ENCODE measurements around the gene STX1A. TPM values are rescaled to one million over a fixed set of nuclear protein-coding genes. Genes with fewer than 3 reads are reported as not detected.
A peak's percentile ranks its signal among the peaks of the same experiment; 100 is the strongest.

Gene STX1A
- total and polyA plus RNA-seq, 2 of the 13 experiments (the other 11 are each of a cell fraction or from before 2014, with no cell fraction given) = 6.1 to 12.2 TPM

- no peak for TF ChIP-seq ZBTB25 (CRISPR knock-in tag; IDR thresholded peaks at IDR 0.05)
- no peak for TF ChIP-seq ZNF282 (IDR thresholded peaks at IDR 0.05; ENCODE audit: partially characterized antibody)
- TF ChIP-seq CC2D1A (CRISPR knock-in tag; IDR thresholded peaks at IDR 0.05) = no peak
- TF ChIP-seq HBP1 (CRISPR knock-in tag; IDR thresholded peaks at IDR 0.05; ENCODE audit: low read depth) = peak; percentile 64
- peak; percentile 49; the same call in 1 of the 2 replicates for TF ChIP-seq ZNF451 (CRISPR knock-in tag; IDR thresholded peaks at IDR 0.05)
- TF ChIP-seq FOXJ3 (CRISPR knock-in tag; IDR thresholded peaks at IDR 0.05; ENCODE audit: borderline replicate concordance) = no peak
- TF ChIP-seq ZHX2 (IDR thresholded peaks at IDR 0.05; ENCODE audit: low read depth) = peak; percentile 59; the same call in 1 of the 2 replicates
- no peak for TF ChIP-seq ZHX2 (CRISPR knock-in tag; IDR thresholded peaks at IDR 0.05; ENCODE audit: borderline replicate concordance)
- TF ChIP-seq ZSCAN12 (CRISPR knock-in tag; IDR thresholded peaks at IDR 0.05) = no peak
- TF ChIP-seq ZNF792 (CRISPR knock-in tag; IDR thresholded peaks at IDR 0.05) = peak; percentile 22; the same call in 1 of the 2 replicates
- no peak for TF ChIP-seq DPF2 (CRISPR knock-in tag; IDR thresholded peaks at IDR 0.05; ENCODE audit: borderline replicate concordance, low read depth)
- no peak for TF ChIP-seq CBX2 (IDR thresholded peaks at IDR 0.05; ENCODE audit: low read depth, low read length)
- no peak for TF ChIP-seq CBX2 (CRISPR knock-in tag; IDR thresholded peaks at IDR 0.05; ENCODE audit: low read depth)
- peak; percentile 52; the same call in 1 of the 2 replicates for TF ChIP-seq ZNF280D (CRISPR knock-in tag; IDR thresholded peaks at IDR 0.05)
Measured at GRCh38 chr7:73715648-73716317, 3.7 kb downstream of the STX1A start (continued).
